Endothelial cell of hepatic sinusoid (primary cell): ENCODE measurements around the gene BEAN1.

Source experiments
- in situ Hi-C: cut with HindIII; loops from 2 replicates; pipeline ENCODE4 v1.10.0; 2017; ENCODE audit warnings: low sequenced_read_pairs

BEAN1 gene

DNA sequence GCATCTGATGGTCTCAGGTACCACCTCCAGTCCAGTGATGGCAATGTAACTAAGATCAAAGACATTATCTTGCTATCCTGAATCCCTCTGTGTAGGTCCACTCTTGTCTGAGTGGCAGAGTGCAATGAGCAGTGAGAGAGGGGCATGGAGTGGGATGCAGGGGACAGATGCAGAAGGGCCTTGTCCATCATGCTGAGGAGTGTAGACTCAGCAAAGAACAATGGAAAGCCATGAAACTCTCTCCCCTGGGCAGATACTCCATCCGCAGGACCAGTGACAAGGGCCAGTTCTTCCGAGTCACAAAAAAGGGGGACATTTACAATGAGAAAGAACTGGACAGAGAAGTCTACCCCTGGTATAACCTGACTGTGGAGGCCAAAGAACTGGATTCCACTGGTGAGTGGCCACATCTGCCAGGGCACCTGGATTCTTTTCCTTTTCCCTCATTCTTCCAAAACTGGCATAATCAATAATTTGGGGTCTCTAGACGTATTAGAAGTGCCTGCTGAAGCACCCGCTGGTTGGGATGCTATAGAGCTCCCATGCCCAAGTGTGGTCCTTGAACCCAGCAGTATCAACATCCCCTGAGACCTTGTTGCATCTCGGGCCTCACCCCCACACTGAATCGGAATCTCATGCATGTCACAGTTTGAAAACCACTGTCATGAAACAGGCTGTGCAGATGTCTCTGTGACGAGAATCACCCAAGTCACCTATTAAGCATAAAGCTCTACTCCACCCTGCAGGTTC, 31.1 kb upstream of the BEAN1 start:
- in situ Hi-C loops: loop anchor here (5.0 kb wide), 1 partner anchor 39 kb away; no protein-coding TSS in a partner anchor

DNA sequence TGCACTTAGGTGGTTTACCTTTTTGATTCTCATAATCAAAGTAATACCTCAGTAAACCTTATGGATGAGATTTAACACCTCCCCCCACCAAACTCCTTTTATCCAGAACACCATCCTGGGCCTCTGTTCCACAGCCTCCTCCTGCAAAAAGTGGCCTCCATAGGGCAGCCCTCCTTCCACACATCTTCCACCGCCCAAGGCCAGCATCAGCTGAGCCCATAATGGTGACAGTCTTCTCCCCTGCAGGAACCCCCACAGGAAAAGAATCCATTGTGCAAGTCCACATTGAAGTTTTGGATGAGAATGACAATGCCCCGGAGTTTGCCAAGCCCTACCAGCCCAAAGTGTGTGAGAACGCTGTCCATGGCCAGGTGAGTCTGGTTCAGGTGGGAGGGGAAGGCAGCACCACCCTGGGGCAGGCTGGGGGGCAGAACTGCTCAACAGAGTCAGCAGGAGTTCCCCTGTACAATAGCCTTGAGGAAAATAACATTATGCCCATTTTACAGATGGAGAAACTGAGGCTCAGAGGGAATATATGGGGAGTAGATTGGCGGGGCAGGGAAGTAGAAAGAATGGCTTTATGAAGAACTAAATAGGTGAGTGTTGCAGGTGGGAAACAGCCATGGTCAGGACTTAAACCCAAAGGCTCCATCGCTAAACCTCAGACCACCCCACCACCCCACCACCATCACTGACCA, 29.2 kb upstream of the BEAN1 start:
- in situ Hi-C loops: loop anchor here (5.0 kb wide), 1 partner anchor 41 kb away; no protein-coding TSS in a partner anchor

- in situ Hi-C loops: loop anchor here (5.0 kb wide), 1 partner anchor 42 kb away; no protein-coding TSS in a partner anchor
Observed at GRCh38 chr16:66399031-66399430, 28.1 kb upstream of the BEAN1 start.

DNA sequence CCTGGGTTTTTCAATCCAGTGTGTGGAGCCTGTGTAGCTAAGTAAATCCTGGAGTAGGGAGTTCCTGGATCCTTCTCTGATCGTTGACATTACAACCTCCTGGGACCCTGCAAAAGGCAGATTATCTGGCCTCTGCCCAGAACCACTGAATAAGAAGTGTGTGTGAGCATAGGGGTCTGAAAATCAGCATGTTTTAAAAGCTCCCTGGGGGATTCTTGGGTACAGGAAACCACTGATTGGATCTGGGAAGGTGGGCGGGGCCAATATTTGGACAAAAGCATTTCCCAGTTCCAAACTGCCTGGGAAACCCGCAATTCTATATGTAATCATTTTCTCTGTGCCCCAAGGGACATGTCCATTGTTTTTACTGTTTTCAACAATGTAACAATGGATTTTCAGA, 27.2 kb upstream of the BEAN1 start:
- in situ Hi-C loops: loop anchor here (5.0 to 25.0 kb wide), 2 partner anchors 43 to 187 kb away; partner anchors contain the start of gene CMTM2

- in situ Hi-C loops: loop anchor here (25.0 kb wide), 1 partner anchor 187 kb away; the partner anchor contains the start of gene CMTM2
Observed at GRCh38 chr16:66400503-66401380, 26.4 kb upstream of the BEAN1 start.

GRCh38 chr16:66401610-66402009, 25.5 kb upstream of the BEAN1 start:
- in situ Hi-C loops: loop anchor here (25.0 kb wide), 1 partner anchor 186 kb away; the partner anchor contains the start of gene CMTM2

GRCh38 chr16:66402166-66402565, 24.9 kb upstream of the BEAN1 start:
- in situ Hi-C loops: loop anchor here (25.0 kb wide), 1 partner anchor 185 kb away; the partner anchor contains the start of gene CMTM2

- in situ Hi-C loops: loop anchor here (25.0 kb wide), 1 partner anchor 185 kb away; the partner anchor contains the start of gene CMTM2
Observed at GRCh38 chr16:66402591-66403230, 24.4 kb upstream of the BEAN1 start.

DNA sequence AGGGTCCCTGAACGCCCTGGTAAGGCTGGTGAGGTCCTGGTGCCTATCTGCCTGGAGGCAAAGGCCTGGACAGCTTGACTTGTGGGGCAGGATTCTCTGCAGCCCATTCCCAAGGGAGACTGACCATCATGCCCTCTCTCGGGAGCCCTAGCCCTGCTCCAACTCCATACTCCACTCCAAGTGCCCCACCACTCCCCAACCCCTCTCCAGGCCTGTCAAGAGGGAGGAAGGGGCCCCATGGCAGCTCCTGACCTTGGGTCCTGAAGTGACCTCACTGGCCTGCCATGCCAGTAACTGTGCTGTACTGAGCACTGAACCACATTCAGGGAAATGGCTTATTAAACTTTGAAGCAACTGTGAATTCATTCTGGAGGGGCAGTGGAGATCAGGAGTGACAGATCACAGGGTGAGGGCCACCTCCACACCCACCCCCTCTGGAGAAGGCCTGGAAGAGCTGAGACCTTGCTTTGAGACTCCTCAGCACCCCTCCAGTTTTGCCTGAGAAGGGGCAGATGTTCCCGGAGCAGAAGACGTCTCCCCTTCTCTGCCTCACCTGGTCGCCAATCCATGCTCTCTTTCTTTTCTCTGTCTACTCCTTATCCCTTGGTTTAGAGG, 23.5 kb upstream of the BEAN1 start:
- in situ Hi-C loops: loop anchor here (25.0 kb wide), 1 partner anchor 184 kb away; the partner anchor contains the start of gene CMTM2

- in situ Hi-C loops: loop anchor here (25.0 kb wide), 1 partner anchor 182 kb away; the partner anchor contains the start of gene CMTM2
Observed at GRCh38 chr16:66405057-66405783, 21.9 kb upstream of the BEAN1 start.

DNA sequence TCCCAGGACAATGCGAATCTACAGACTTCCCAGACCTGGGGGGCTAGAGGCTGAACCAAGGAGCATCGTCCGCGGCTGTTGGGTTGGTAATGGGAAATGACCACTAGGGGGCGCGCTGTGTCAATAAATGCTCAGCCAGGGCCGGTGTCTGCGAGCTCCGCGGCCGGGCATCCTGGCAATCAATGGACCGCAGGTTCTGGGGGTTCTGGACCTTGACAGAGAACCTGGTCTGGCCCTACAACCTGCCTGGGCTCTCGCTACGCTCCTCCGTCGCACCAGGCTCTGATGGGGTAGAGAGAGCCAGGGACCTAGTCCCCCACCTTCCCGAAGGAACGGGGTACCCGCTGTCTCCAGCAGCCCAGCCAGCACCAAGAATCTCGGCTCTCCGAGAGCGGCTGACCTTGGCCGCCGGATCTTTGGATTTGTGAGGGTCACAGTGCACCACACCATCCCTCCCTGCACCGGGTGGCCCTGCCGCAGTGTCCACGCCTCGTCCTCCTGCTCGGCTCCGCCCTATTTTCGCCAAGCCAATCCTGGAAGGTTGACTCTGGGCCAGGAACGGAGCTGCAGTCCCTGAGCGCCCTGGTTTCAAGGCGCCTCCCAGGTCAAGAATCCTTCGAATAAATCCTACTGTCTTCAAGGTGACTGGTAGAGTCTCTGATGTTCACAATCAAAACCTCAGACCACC, 20.4 kb upstream of the BEAN1 start:
- in situ Hi-C loops: loop anchor here (25.0 kb wide), 1 partner anchor 181 kb away; the partner anchor contains the start of gene CMTM2

GRCh38 chr16:66408163-66409048, 18.7 kb upstream of the BEAN1 start:
- in situ Hi-C loops: loop anchor here (25.0 kb wide), 1 partner anchor 179 kb away; the partner anchor contains the start of gene CMTM2

DNA sequence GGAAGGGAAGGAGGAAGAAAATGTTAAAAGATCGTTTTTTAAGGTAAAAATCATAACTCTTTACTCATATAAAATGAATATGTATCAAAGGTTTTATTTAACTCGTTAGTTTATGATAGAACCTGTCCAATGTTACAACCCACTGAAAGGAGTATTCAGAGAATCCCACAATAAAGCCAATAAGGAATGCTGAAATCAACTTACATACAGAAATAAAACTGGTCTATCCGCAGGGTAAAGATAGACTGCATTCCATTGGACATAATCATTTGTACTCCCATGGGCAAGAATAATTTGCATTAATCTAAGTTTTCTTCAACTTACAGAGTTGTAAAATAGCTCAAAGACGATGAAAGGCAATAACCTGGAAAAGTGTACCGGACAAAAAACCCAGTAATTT, 17.9 kb upstream of the BEAN1 start:
- in situ Hi-C loops: loop anchor here (25.0 kb wide), 1 partner anchor 178 kb away; the partner anchor contains the start of gene CMTM2

GRCh38 chr16:66412182-66412581, 14.9 kb upstream of the BEAN1 start:
- in situ Hi-C loops: loop anchor here (25.0 kb wide), 1 partner anchor 175 kb away; the partner anchor contains the start of gene CMTM2

DNA sequence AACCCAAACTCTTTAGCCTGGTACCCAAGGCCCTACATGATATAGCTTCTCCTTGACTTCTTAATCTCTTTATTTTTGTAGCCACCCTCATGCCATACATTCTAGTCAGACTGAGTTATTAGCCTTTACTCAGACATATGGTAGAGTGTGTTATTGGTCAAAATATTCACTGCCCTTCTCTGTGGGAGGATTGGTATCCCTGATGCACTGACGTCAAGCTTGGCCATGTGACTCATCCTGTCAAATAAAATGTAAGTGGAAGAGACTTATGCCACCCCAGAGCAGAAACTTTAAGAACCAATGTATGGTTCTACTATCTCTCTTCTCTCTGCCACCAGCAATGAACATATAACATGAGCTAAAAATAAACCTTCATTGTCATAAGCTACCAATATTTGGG, 12.2 kb upstream of the BEAN1 start:
- in situ Hi-C loops: loop anchor here (5.0 to 25.0 kb wide), 3 partner anchors 42 to 172 kb away; partner anchors contain the start of gene CMTM2

- in situ Hi-C loops: loop anchor here (5.0 to 25.0 kb wide), 3 partner anchors 41 to 171 kb away; partner anchors contain the start of gene CMTM2
Observed at GRCh38 chr16:66416136-66416535, 11.0 kb upstream of the BEAN1 start.
